Mesothelial cell of epicardium (in vitro differentiated cells): ENCODE results near the gene CCR7. TPM values are rescaled to one million over a fixed set of nuclear protein-coding genes. Genes with fewer than 3 reads are reported as not detected.

Experiments used
- DNase-seq, 2 experiments: peaks; one replicate each; pipeline ENCODE4 v3.0.0; 2021; ENCODE audit warnings: low spot score in 2 of 2; ENCODE audit not compliant: unreplicated experiment in 2 of 2
- H3K27ac Mint-ChIP-seq: 2 replicates; pipeline ENCODE4 v1.8.0; 2021; ENCODE audit warnings: mixed read lengths
- H3K27me3 Mint-ChIP-seq: 2 replicates; pipeline ENCODE4 v1.8.0; 2021; ENCODE audit warnings: low read depth, mixed read lengths
- H3K36me3 Mint-ChIP-seq: 2 replicates; pipeline ENCODE4 v1.8.0; 2021; ENCODE audit warnings: mixed read lengths
- H3K4me1 Mint-ChIP-seq: 2 replicates; pipeline ENCODE4 v1.8.0; 2021; ENCODE audit warnings: mixed read lengths
- H3K4me3 Mint-ChIP-seq: 2 replicates; pipeline ENCODE4 v1.8.0; 2021; ENCODE audit warnings: mild to moderate bottlenecking, moderate library complexity, mixed read lengths
- H3K9me3 Mint-ChIP-seq: 2 replicates; pipeline ENCODE4 v1.8.0; 2021; ENCODE audit warnings: mixed read lengths
- CTCF ChIP-seq: fragments of 200-600 bp; sonication (generic); IDR thresholded peaks from one replicate; pipeline ENCODE4 v1.5.0; 2021; ENCODE audit warnings: antibody characterized with exemption; ENCODE audit not compliant: unreplicated experiment
- total RNA-seq: library from RNA; stranded (reverse); gene quantifications from 3 replicates; pipeline ENCODE4 v1.2.1, GENCODE V29; 2021

CCR7 gene
- total RNA-seq, 1 donor from 2014 or later = 0.09 TPM

DNA sequence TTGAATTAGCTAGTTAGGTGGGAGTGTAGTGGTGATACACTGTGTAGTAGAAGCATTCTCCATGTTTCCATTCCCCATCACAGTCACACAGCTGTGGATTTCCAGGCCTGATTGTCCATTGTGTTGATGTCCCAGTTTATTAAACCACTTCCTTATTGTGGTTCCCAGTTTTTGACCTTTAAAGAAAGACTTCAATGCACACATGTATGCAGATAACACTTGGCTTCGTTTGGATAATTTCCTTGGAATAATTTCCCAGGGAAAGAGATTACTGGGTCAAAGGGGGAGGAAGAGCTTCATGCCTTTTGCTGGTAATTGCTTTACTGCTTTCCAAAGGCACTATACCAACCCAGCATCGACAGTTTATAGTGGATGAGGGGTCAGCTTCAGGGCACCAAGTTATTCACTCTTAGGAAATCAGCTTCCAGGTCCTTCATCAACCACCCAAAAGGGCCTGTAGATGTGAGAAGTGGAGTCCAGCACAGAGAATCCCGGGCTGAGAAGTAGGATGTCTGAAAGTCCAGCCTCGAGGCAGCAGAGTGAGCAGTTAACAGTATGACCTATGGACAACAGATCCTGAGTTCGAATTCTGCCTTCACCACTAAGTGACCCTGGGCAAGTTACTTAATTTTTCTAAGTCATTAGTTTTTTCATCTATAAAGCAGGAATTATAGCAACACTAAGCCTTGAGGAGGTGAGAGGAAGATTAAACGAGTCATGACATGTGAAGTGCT is 32.6 kb downstream of the CCR7 start:
- H3K4me1 Mint-ChIP-seq = peaks cover 47% of the 10 kb centered on the region
- H3K27me3 Mint-ChIP-seq = no peaks in the 10 kb centered on the region
- H3K36me3 Mint-ChIP-seq = no peaks in the 10 kb centered on the region
- DNase-seq = no peak
- no peak for TF ChIP-seq CTCF
- H3K4me3 Mint-ChIP-seq = no peak overlapping the region
- no peaks in the 10 kb centered on the region for H3K9me3 Mint-ChIP-seq
- no peak overlapping the region for H3K27ac Mint-ChIP-seq

DNA sequence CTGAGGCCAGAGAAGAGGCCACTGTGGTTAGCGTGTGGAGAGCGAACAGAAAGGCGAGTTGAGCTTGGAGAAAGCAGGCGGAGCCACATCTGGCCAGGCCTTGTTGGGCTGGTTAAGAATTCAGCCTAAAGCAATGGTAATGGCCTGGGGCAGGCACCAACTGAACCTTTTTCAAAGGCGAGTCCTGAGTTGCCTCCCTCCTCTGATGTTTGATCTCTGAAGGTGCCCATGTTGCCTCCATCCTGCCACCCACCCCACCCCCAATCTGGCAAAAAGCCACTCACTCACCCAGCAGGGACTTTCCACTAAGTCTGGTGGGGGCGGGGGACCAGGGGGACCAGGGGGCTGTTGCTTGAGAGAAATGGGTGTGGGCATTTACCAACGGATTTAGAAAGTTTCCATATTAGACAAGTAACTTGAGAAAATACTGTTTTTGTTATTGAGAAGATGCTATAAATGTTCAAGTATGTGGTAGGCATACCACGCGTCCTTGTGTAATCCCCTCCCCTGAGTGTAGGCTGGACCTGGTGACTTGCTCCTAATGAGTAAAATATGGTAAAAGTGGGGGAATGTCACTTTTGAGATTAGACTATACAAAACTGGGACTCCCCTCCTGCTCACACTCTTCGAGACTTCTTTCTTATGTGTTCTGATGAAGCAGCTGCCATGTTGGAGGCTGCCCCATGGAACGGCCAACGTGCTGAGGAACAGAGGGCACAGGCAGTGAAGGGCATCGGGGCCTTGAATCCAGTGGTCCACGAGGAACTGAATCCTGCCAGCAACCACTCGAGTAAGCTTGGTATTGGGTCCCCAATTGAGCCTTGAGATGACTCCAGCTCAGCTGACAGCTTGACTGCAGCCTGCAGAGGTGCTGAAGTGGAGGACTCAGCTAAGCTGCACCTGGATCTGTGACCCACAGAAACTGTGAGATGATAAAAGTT is 34.0 kb downstream of the CCR7 start:
- Mint-ChIP-seq H3K36me3 (no peaks in the 10 kb centered on the region), H3K4me3 (no peak overlapping the region), H3K27ac (no peak overlapping the region), H3K9me3 (no peaks in the 10 kb centered on the region), H3K27me3 (no peaks in the 10 kb centered on the region), H3K4me1 (peaks cover 35% of the 10 kb centered on the region)
- DNase-seq = no peak
- TF ChIP-seq CTCF = no peak

GRCh38 chr17:40530531-40530994 is 34.7 kb downstream of the CCR7 start:
- no peak for TF ChIP-seq CTCF
- Mint-ChIP-seq H3K9me3 (no peaks in the 10 kb centered on the region), H3K27ac (no peak overlapping the region), H3K36me3 (no peaks in the 10 kb centered on the region), H3K4me1 (peaks cover 28% of the 10 kb centered on the region), H3K4me3 (no peak overlapping the region), H3K27me3 (no peaks in the 10 kb centered on the region)
- no peak for DNase-seq

DNA sequence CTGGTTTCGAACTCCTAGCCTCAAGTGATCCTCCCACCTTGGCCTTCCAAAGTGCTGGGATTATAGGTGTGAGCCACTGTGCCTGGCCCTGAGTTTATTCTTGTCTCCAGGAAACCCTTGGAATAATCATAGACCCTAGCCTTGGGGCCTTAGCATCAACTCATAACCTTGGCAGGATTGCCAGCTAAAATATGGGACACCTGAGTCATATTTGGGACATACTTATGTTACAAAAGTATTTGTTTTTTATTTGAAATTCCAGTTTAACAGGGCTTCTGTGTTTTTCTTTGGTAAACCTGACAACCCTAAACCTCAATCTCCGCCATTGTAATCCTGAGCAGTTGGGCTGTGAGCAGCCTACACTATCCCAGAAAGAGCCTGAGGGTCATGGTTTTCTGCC is 35.3 kb downstream of the CCR7 start:
- no peak for DNase-seq
- peaks cover 5% of the 10 kb centered on the region for H3K36me3 Mint-ChIP-seq
- peaks cover 28% of the 10 kb centered on the region for H3K4me1 Mint-ChIP-seq
- TF ChIP-seq CTCF = no peak
- H3K27ac Mint-ChIP-seq = no peak overlapping the region
- H3K9me3 Mint-ChIP-seq = peaks cover 5% of the 10 kb centered on the region
- H3K4me3 Mint-ChIP-seq = no peak overlapping the region
- H3K27me3 Mint-ChIP-seq = no peaks in the 10 kb centered on the region

DNA sequence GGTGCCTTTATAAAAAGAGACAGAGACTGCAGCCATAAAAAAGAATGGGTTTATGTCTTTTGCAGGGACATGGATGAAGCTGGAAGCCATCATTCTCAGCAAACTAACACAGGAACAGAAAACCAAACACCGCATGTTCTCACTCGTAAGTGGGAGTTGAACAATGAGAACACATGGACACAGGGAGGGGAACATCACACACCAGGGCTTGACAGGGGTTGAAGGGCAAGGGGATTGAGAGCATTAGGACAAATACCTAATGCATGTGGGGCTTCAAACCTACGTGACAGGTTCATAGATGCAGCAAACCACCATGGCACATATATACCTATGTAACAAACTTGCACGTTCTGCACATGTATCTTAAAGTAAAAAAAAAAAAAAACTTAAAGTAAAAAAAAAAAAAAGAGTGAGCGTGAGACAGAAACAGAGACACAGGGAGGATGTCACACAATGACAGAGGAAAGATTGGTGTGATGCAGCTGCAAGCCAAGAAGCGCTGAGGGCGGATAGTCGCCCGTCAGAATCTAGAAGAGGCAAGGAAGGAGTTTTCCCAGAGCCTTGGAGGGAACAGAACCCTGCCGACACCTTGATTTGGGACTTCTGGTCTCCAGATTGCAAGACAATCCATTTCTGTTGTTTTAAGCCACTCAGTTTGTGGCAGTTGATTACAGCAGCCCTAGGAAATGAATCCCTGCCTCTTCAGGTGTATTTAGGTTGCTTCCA is 36.4 kb downstream of the CCR7 start:
- H3K27me3 Mint-ChIP-seq = no peaks in the 10 kb centered on the region
- no peak overlapping the region for H3K4me3 Mint-ChIP-seq
- H3K4me1 Mint-ChIP-seq = peaks cover 22% of the 10 kb centered on the region
- H3K27ac Mint-ChIP-seq = no peak overlapping the region
- peaks cover 8% of the 10 kb centered on the region for H3K36me3 Mint-ChIP-seq
- DNase-seq = no peak
- H3K9me3 Mint-ChIP-seq = peaks cover 9% of the 10 kb centered on the region
- no peak for TF ChIP-seq CTCF
